ENCODE data around the gene RHOT2.

- TF ChIP-seq POLR2AphosphoS5 (IDR thresholded peaks at IDR 0.05; ENCODE audit: low read depth, low read length) (no peak), SPI1 (IDR thresholded peaks at IDR 0.05; ENCODE audit: low read depth, low read length) (no peak), POLR2A (IDR thresholded peaks at IDR 0.05; ENCODE audit: low read depth, low read length) (no peak), TAF1 (IDR thresholded peaks at IDR 0.05; ENCODE audit: low read depth, low read length) (no peak), POU2F2 (IDR thresholded peaks at IDR 0.05; ENCODE audit: low read depth, low read length) (no peak)
Measured at GRCh38 chr16:706189-707061, 38.5 kb downstream of the RHOT2 start.

Data from GM12891 (cell line).